Naive thymus-derived CD4-positive, alpha-beta T cell (primary cell): Measurements from ENCODE around the gene CYTH2. TPM values are rescaled to one million over a fixed set of nuclear protein-coding genes. Genes with fewer than 3 reads are reported as not detected.
"Not testable (repeated sequence)": the region's sequence is repeated elsewhere in the genome, so short reads cannot be mapped to it uniquely, and the experiment has no call there.

Experiments used
- ATAC-seq: fragments of 150-1000 bp; cut with Tn5 transposase; 2 replicates; pipeline ENCODE4 v1.10.0; 2021; ENCODE audit warnings: mild to moderate bottlenecking, moderate library complexity
- CTCF ChIA-PET: fragments of 350-600 bp; sonication (Branson Sonifier 250); formaldehyde crosslinking; loops from one replicate; lab custom pipeline; 2021; ENCODE audit warnings: antibody characterized with exemption; lab: Charles Lee
- POLR2A ChIA-PET: fragments of 350-600 bp; sonication (Branson Sonifier 250); formaldehyde crosslinking; loops from one replicate; lab custom pipeline; 2021; ENCODE audit warnings: antibody characterized with exemption, inconsistent platforms; lab: Charles Lee
- DNase-seq, 9 donors: peaks; one replicate each; pipeline versions ENCODE4 v3.0.0 to v3.0.0-alpha.2; 2020 to 2022; ENCODE audit warnings: mixed read lengths in 1 of 9
- H3K27ac ChIP-seq: one replicate; pipeline ENCODE4 v1.7.0; 2013; ENCODE audit warnings: mild to moderate bottlenecking, low read depth, low read length, moderate library complexity
- H3K27me3 ChIP-seq, 2 donors: one replicate each; pipeline ENCODE4 v1.7.0; 2013; ENCODE audit warnings: low read length in 2 of 2, mild to moderate bottlenecking in 2 of 2, moderate library complexity in 2 of 2; ENCODE audit not compliant: control insufficient read depth in 2 of 2, insufficient read depth in 2 of 2
- H3K36me3 ChIP-seq, 3 experiments: 1 replicate in 2 of 3; 2 replicates in 1 of 3; pipeline ENCODE4 v1.7.0; 2013; ENCODE audit warnings: low read length in 3 of 3, mild to moderate bottlenecking in 3 of 3, moderate library complexity in 1 of 3; ENCODE audit not compliant: insufficient read depth in 3 of 3, control insufficient read depth in 2 of 3
- H3K4me1 ChIP-seq, 2 donors: one replicate each; pipeline ENCODE4 v1.7.0; 2013; ENCODE audit warnings: low read length in 2 of 2, mild to moderate bottlenecking in 2 of 2, moderate library complexity in 1 of 2; ENCODE audit not compliant: control insufficient read depth in 2 of 2, insufficient read depth in 2 of 2
- H3K4me3 ChIP-seq: 2 replicates; pipeline ENCODE4 v1.7.0; 2013; ENCODE audit warnings: mild to moderate bottlenecking, low read length
- H3K9me3 ChIP-seq, 3 experiments: 1 replicate in 2 of 3; 2 replicates in 1 of 3; pipeline ENCODE4 v1.7.0; 2013; ENCODE audit warnings: low read length in 3 of 3; ENCODE audit not compliant: control insufficient read depth in 2 of 3
- H3K27ac Mint-ChIP-seq, 9 donors: one replicate each; pipeline ENCODE4 v1.8.0; 2020 to 2022; ENCODE audit warnings: mixed read lengths in 9 of 9, mild to moderate bottlenecking in 8 of 9, moderate library complexity in 5 of 9, inconsistent platforms in 2 of 9
- H3K27me3 Mint-ChIP-seq, 5 donors: one replicate each; pipeline ENCODE4 v1.8.0; 2021 to 2022; ENCODE audit warnings: mixed read lengths in 5 of 5, mild to moderate bottlenecking in 1 of 5
- H3K36me3 Mint-ChIP-seq, 5 donors: one replicate each; pipeline ENCODE4 v1.8.0; 2020 to 2022; ENCODE audit warnings: mixed read lengths in 5 of 5, mild to moderate bottlenecking in 3 of 5, inconsistent platforms in 1 of 5
- H3K4me1 Mint-ChIP-seq, 7 donors: one replicate each; pipeline ENCODE4 v1.8.0; 2020 to 2022; ENCODE audit warnings: mixed read lengths in 7 of 7, mild to moderate bottlenecking in 3 of 7, inconsistent platforms in 1 of 7
- H3K4me3 Mint-ChIP-seq, 10 donors: one replicate each; pipeline ENCODE4 v1.8.0; 2020 to 2022; ENCODE audit warnings: mild to moderate bottlenecking in 10 of 10, mixed read lengths in 10 of 10, moderate library complexity in 6 of 10, inconsistent platforms in 2 of 10
- H3K9me3 Mint-ChIP-seq, 11 donors: one replicate each; pipeline ENCODE4 v1.8.0; 2020 to 2022; ENCODE audit warnings: mixed read lengths in 11 of 11, mild to moderate bottlenecking in 4 of 11, inconsistent platforms in 1 of 11, moderate library complexity in 1 of 11
- intact Hi-C, 2 donors: fragments of 100-400 bp; cut with micrococcal nuclease; formaldehyde crosslinking; loops; one replicate each; pipeline ENCODE4 v1.15.1; 2023
- polyA plus RNA-seq, 2 donors: library from polyadenylated mRNA; unstranded; fragments of 300-500 nt; fragmentation: Illumina TruSeq; gene quantifications; one replicate each; pipeline ENCODE4 v1.2.3, GENCODE V29; 2021
- total RNA-seq, 6 experiments: library from RNA in 5 of 6; stranded (reverse) in 5 of 6; gene quantifications; 1 replicate in 5 of 6; 2 replicates in 1 of 6; pipeline ENCODE4 v1.2.3 and lab custom pipeline; 2021 to 2026

The CYTH2 gene
- total and polyA plus RNA-seq, 7 experiments from 2014 or later: 23.6 to 82.1 (median 49.2) TPM

- Mint-ChIP-seq H3K36me3 (no peaks in the 10 kb centered on the region), H3K4me3 (no peak overlapping the region), H3K4me1 (peaks cover 11 to 18% (median 13%) of the 10 kb centered on the region in 7 donors), H3K27me3 (no peaks in the 10 kb centered on the region), H3K9me3 (no peaks in the 10 kb centered on the region), H3K27ac (peak overlapping the region in 3 of 9 donors; percentile 68 to 91 (median 90))
- H3K27ac ChIP-seq: peak overlapping the region; percentile 82
- intact Hi-C loops: loop anchor here (1.0 to 5.0 kb wide), 11 partner anchors 20 to 1127 kb away; partner anchors contain the start of genes SYNGR4 (in 2 of the 2), FTL (in 1 of the 2), GRIN2D (in 1 of the 2) and GRWD1 (in 1 of the 2)
- peaks cover 0 to 5% (median 0%) of the 10 kb centered on the region in 3 experiments for H3K36me3 ChIP-seq
- no peaks in the 10 kb centered on the region for H3K27me3 ChIP-seq
- ChIA-PET POLR2A (interaction anchor here (0.6 to 1.2 kb wide), 5 partner anchors 18 to 132 kb away, joined by 3 to 4 read pairs (median 3); no protein-coding TSS in a partner anchor), CTCF (interaction anchor here (0.6 to 1.6 kb wide), 4 partner anchors 8 to 87 kb away, joined by 3 to 5 read pairs (median 5); no protein-coding TSS in a partner anchor)
- H3K9me3 ChIP-seq: no peaks in the 10 kb centered on the region
- DNase-seq (peak in 8 of 9 donors; percentile 69 to 84 (median 78)), ATAC-seq (peak; percentile 77)
- peaks cover 21 to 22% of the 10 kb centered on the region in 2 donors for H3K4me1 ChIP-seq
- H3K4me3 ChIP-seq: peak overlapping the region; percentile 72
Observed at GRCh38 chr19:48513289-48514122, 44.3 kb downstream of the CYTH2 start.

- no peak overlapping the region for H3K4me3 ChIP-seq
- POLR2A ChIA-PET: interaction anchor here (0.8 to 1.2 kb wide), 5 partner anchors 12 to 131 kb away, joined by 3 read pairs; no protein-coding TSS in a partner anchor
- H3K27ac Mint-ChIP-seq: peak overlapping the region in 2 of 9 donors; percentile 90 to 91
- CTCF ChIA-PET: interaction anchor here (0.6 to 1.5 kb wide), 3 partner anchors 8 to 87 kb away, joined by 5 to 6 read pairs (median 5); no protein-coding TSS in a partner anchor
- intact Hi-C loops: loop anchor here (1.0 to 5.0 kb wide), 6 partner anchors 122 to 737 kb away; partner anchors contain the start of genes SYNGR4 (in 2 of the 2), FTL (in 1 of the 2), GRIN2D (in 1 of the 2) and KDELR1 (in 1 of the 2)
- no peaks in the 10 kb centered on the region for H3K9me3 ChIP-seq
- no peaks in the 10 kb centered on the region for H3K36me3 ChIP-seq
- H3K4me3 Mint-ChIP-seq: peak overlapping the region in 2 of 10 donors; percentile 4 to 35
- no peak for ATAC-seq
- H3K9me3 Mint-ChIP-seq: no peaks in the 10 kb centered on the region
- no peaks in the 10 kb centered on the region for H3K36me3 Mint-ChIP-seq
- H3K27me3 Mint-ChIP-seq: no peaks in the 10 kb centered on the region
- H3K27ac ChIP-seq: peak overlapping the region; percentile 82
- peaks cover 11 to 18% (median 13%) of the 10 kb centered on the region in 7 donors for H3K4me1 Mint-ChIP-seq
- H3K4me1 ChIP-seq: peaks cover 21 to 22% of the 10 kb centered on the region in 2 donors
- DNase-seq: no peak
- no peaks in the 10 kb centered on the region for H3K27me3 ChIP-seq
Observed at GRCh38 chr19:48514123-48514458, 44.9 kb downstream of the CYTH2 start.

GRCh38 chr19:48516536-48516935 lies 47.4 kb downstream of the CYTH2 start:
- Histone ChIP-seq H3K27ac (no peak overlapping the region), H3K4me3 (no peak overlapping the region), H3K9me3 (no peaks in the 10 kb centered on the region), H3K4me1 (peaks cover 12 to 15% of the 10 kb centered on the region in 2 donors), H3K27me3 (no peaks in the 10 kb centered on the region), H3K36me3 (no peaks in the 10 kb centered on the region)
- Mint-ChIP-seq H3K36me3 (no peaks in the 10 kb centered on the region), H3K27me3 (no peaks in the 10 kb centered on the region), H3K9me3 (no peaks in the 10 kb centered on the region), H3K27ac (peak overlapping the region in 1 of 9 donors; percentile 66), H3K4me1 (peaks cover 3 to 6% (median 5%) of the 10 kb centered on the region in 7 donors), H3K4me3 (no peak overlapping the region)
- DNase-seq (no peak), ATAC-seq (no peak)
- ChIA-PET POLR2A (no interaction called here), CTCF (no interaction called here)
- intact Hi-C loops: no loop called here

GRCh38 chr19:48518207-48518606 lies 49.0 kb downstream of the CYTH2 start:
- no peak overlapping the region for H3K4me3 Mint-ChIP-seq
- ChIA-PET POLR2A (no interaction called here), CTCF (interaction anchor here (0.6 to 0.7 kb wide), 2 partner anchors 135 to 374 kb away, joined by 3 to 4 read pairs; no protein-coding TSS in a partner anchor)
- no peaks in the 10 kb centered on the region for H3K27me3 Mint-ChIP-seq
- Histone ChIP-seq H3K27me3 (no peaks in the 10 kb centered on the region), H3K4me3 (no peak overlapping the region), H3K27ac (no peak overlapping the region), H3K9me3 (no peaks in the 10 kb centered on the region), H3K4me1 (peaks cover 0 to 2% of the 10 kb centered on the region in 2 donors), H3K36me3 (no peaks in the 10 kb centered on the region)
- no peaks in the 10 kb centered on the region for H3K9me3 Mint-ChIP-seq
- intact Hi-C loops: no loop called here
- DNase-seq (no peak), ATAC-seq (no peak)
- no peak overlapping the region for H3K27ac Mint-ChIP-seq
- no peaks in the 10 kb centered on the region for H3K36me3 Mint-ChIP-seq
- H3K4me1 Mint-ChIP-seq: peaks cover 3 to 6% (median 5%) of the 10 kb centered on the region in 7 donors

GRCh38 chr19:48519426-48519825 lies 50.3 kb downstream of the CYTH2 start:
- H3K27me3 ChIP-seq, H3K36me3 Mint-ChIP-seq, H3K9me3 Mint-ChIP-seq, H3K27me3 Mint-ChIP-seq, H3K4me1 Mint-ChIP-seq, H3K4me3 ChIP-seq, CTCF ChIA-PET, H3K27ac Mint-ChIP-seq, ATAC-seq, DNase-seq, H3K27ac ChIP-seq, H3K4me3 Mint-ChIP-seq, intact Hi-C loops, H3K36me3 ChIP-seq, H3K9me3 ChIP-seq, H3K4me1 ChIP-seq: not testable (repeated sequence)
- POLR2A ChIA-PET: interaction anchor here (0.6 kb wide), 1 partner anchor 52 kb away, joined by 3 read pairs; no protein-coding TSS in a partner anchor

GRCh38 chr19:48520134-48520533 lies 51.0 kb downstream of the CYTH2 start:
- peaks cover 4 to 12% (median 8%) of the 10 kb centered on the region in 11 donors for H3K9me3 Mint-ChIP-seq
- no peaks in the 10 kb centered on the region for H3K36me3 ChIP-seq
- peaks cover 0 to 8% (median 0%) of the 10 kb centered on the region in 3 experiments for H3K9me3 ChIP-seq
- no peak overlapping the region for H3K4me3 ChIP-seq
- H3K36me3 Mint-ChIP-seq: peaks cover 0 to 4% (median 0%) of the 10 kb centered on the region in 5 donors
- no peak overlapping the region for H3K4me3 Mint-ChIP-seq
- no peak overlapping the region for H3K27ac Mint-ChIP-seq
- H3K4me1 ChIP-seq: no peaks in the 10 kb centered on the region
- H3K27me3 Mint-ChIP-seq: peaks cover 0 to 5% (median 0%) of the 10 kb centered on the region in 5 donors
- CTCF ChIA-PET: interaction anchor here (0.6 to 0.7 kb wide), 3 partner anchors 20 to 135 kb away, joined by 3 to 5 read pairs (median 4); no protein-coding TSS in a partner anchor
- H3K4me1 Mint-ChIP-seq: no peaks in the 10 kb centered on the region
- intact Hi-C loops: no loop called here
- DNase-seq: no peak
- H3K27ac ChIP-seq: no peak overlapping the region
- POLR2A ChIA-PET: interaction anchor here (0.6 kb wide), 1 partner anchor 52 kb away, joined by 3 read pairs; no protein-coding TSS in a partner anchor
- no peaks in the 10 kb centered on the region for H3K27me3 ChIP-seq
- no peak for ATAC-seq
